ENCODE data around the gene SLC29A4.

Gene SLC29A4

GRCh38 chr7:5324961-5325360 is 42.2 kb downstream of the SLC29A4 start:
- DNase-seq (ENCODE audit: low read depth) = no peak
- H3K4me3 ChIP-seq (ENCODE audit: low read depth, low read length) = no peak overlapping the region
- TF ChIP-seq, protein P1, sequence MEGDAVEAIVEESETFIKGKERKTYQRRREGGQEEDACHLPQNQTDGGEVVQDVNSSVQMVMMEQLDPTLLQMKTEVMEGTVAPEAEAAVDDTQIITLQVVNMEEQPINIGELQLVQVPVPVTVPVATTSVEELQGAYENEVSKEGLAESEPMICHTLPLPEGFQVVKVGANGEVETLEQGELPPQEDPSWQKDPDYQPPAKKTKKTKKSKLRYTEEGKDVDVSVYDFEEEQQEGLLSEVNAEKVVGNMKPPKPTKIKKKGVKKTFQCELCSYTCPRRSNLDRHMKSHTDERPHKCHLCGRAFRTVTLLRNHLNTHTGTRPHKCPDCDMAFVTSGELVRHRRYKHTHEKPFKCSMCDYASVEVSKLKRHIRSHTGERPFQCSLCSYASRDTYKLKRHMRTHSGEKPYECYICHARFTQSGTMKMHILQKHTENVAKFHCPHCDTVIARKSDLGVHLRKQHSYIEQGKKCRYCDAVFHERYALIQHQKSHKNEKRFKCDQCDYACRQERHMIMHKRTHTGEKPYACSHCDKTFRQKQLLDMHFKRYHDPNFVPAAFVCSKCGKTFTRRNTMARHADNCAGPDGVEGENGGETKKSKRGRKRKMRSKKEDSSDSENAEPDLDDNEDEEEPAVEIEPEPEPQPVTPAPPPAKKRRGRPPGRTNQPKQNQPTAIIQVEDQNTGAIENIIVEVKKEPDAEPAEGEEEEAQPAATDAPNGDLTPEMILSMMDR (IDR thresholded peaks at IDR 0.05; ENCODE audit: control insufficient read depth, extremely low read depth, insufficient read depth) = no peak

DNA sequence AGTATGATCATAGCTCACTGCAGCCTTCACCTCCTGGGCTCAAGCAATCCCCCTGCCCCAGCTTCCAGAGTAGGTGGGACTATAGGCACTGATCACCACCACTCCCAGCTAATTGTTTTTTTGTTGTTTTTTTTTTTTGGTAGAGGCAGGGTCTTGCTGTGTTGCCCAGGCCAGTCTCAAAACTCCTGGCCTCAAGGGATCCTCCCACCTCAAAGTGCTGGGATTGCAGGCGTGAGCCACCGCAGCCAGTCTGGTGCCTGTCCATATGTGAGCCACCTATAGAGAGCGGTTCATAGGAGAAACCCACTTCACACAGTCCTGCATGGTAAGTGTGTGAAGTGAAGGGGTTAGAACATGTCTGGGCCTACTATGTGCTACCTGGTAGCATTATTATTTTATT is 47.5 kb downstream of the SLC29A4 start:
- TF ChIP-seq, protein P1 (IDR thresholded peaks at IDR 0.05; ENCODE audit: control insufficient read depth, extremely low read depth, insufficient read depth) = no peak
- no peak overlapping the region for H3K4me3 ChIP-seq (ENCODE audit: low read depth, low read length)
- DNase-seq (ENCODE audit: low read depth) = no peak

DNA sequence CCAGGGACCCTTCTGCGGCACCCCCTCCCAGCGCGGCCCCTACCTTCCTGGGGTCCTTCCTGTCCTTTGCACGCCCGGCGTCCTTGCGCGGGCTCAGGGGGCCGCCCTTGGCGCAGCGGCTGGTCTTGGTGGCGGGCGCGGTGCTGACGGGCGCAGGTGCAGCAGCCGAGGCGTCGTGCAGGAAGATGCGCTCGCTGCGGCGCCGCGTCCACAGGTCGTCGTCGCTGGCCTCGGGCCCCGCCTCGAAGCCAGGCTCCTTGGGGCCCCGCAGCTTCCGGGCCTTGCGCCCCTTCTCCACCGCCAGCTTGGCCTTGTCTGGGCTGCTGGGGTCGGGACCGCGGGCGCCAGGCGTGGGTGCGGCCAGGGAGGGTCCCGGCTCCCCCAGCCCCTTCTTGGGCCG is 49.8 kb downstream of the SLC29A4 start:
- DNase-seq (ENCODE audit: low read depth) = no peak
- TF ChIP-seq, protein P1 (IDR thresholded peaks at IDR 0.05; ENCODE audit: control insufficient read depth, extremely low read depth, insufficient read depth) = no peak
- H3K4me3 ChIP-seq (ENCODE audit: low read depth, low read length) = no peak overlapping the region

DNA sequence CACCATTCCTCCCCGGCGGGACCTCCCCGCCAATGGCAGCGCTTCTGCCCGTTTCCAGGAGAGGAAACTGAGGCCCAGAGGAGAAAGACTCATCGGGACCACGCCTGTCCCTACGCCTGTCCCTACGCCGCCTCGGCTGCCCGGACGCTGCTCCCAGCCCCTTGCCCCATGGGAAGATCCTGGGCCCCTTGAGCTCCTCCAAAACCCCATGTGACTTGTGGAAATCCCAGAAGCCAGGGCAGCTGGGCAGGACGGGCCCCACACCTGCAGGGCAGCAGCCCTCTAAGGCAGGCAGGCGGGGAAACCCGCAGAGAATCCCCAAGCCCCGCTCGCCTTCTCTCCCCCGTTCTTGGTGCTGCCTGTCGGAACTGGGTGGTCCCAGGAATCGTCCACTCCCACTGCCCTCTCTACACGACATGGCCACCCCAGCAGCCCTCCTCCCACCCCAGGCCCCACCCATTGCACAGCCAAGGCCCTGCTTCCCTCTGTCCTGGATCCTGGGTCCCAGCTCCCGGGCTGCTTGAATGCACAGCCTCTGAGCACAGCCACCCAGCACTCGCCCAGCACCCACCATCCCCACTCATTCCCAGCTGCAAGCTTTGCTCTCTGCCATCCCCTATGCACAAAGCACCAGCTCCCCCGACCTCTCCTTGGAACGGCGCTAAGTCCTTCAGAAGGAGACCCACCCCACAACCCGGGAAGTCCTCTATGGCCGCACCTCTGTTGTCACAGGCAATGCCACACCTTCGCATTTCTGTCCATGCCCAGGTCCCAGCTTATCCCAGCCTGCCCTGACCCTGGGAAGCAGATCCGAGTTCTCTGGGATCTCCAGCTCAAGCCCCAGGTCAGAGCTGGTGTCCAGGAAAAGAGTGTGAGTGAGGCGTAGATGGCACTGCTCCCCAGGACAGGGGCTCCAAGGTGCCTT is 50.6 kb downstream of the SLC29A4 start:
- TF ChIP-seq, protein P1 (IDR thresholded peaks at IDR 0.05; ENCODE audit: control insufficient read depth, extremely low read depth, insufficient read depth) = no peak
- no peak overlapping the region for H3K4me3 ChIP-seq (ENCODE audit: low read depth, low read length)
- no peak for DNase-seq (ENCODE audit: low read depth)

DNA sequence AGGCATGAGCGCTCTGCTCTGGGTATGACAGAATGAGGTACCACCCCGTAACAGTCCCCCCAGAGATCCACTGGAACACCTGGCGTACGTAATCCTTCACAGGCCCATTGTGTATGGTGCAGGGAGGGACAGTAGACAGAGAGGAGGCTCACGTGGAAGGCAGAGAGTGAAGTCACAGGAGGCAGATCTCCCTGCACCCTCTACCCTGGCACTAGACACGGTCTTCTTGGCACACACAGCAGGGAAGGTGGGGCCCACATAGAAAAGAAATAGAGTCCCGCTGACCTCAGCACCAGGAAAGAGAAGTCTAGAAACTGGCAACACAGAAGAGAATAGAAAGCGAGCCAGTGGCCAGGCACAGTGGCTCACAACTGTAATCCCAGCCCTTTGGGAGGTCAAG is 51.9 kb downstream of the SLC29A4 start:
- DNase-seq (ENCODE audit: low read depth) = no peak
- no peak overlapping the region for H3K4me3 ChIP-seq (ENCODE audit: low read depth, low read length)
- TF ChIP-seq, protein P1 (IDR thresholded peaks at IDR 0.05; ENCODE audit: control insufficient read depth, extremely low read depth, insufficient read depth) = no peak

GRCh38 chr7:5337047-5337446 is 54.3 kb downstream of the SLC29A4 start:
- TF ChIP-seq, protein P1 (IDR thresholded peaks at IDR 0.05; ENCODE audit: control insufficient read depth, extremely low read depth, insufficient read depth) = no peak
- no peak overlapping the region for H3K4me3 ChIP-seq (ENCODE audit: low read depth, low read length)
- no peak for DNase-seq (ENCODE audit: low read depth)

All from LNCaP clone FGC (cell line).